SK-N-SH (cell line): ENCODE data around the gene CFAP68. TPM values are rescaled to one million over a fixed set of nuclear protein-coding genes. Genes with fewer than 3 reads are reported as not detected.
A peak's percentile ranks its signal among the peaks of the same experiment; 100 is the strongest.

ENCODE experiments used
- CTCF ChIA-PET: fragments of 300-600, 350-600 bp; formaldehyde crosslinking; extraction: SDS; loops from one replicate; lab custom pipeline; 2021; lab: Yijun Ruan, JAX
- POLR2A ChIA-PET: fragments of 350-600 bp; sonication (Branson Sonifier 250); formaldehyde crosslinking; extraction: SDS; loops from one replicate; lab custom pipeline; 2020; ENCODE audit warnings: antibody characterized with exemption, inconsistent platforms; lab: Yijun Ruan, JAX
- DNase-seq: peaks from one replicate; pipeline ENCODE4 v3.0.0; 2012
- H2AFZ ChIP-seq: fragments of 200-600 bp; sonication (generic); 2 replicates; pipeline ENCODE4 v1.8.1; 2016; ENCODE audit warnings: antibody characterized with exemption, mild to moderate bottlenecking, low read depth
- H3F3A ChIP-seq: fragments of 200-600 bp; sonication (generic); replicated peaks from 2 replicates; pipeline ENCODE3; 2016; ENCODE audit warnings: antibody characterized with exemption, mild to moderate bottlenecking; ENCODE audit not compliant: insufficient read depth
- H3K27ac ChIP-seq, 2 experiments: fragments of 200-500 bp in 1 of 2; fragments of 200-600 bp in 1 of 2; sonication (Bioruptor generic) in 1 of 2; sonication (generic), shearing (Covaris generic) in 1 of 2; 2 replicates each; pipeline versions ENCODE4 v1.5.1 to v1.6.1; 2014 to 2016; ENCODE audit warnings: low read depth in 2 of 2, inconsistent platforms in 1 of 2, low read length in 1 of 2, mild to moderate bottlenecking in 1 of 2, mixed read lengths in 1 of 2
- H3K27me3 ChIP-seq: fragments of 200-600 bp; sonication (generic), shearing (Covaris generic); 2 replicates; pipeline ENCODE4 v1.6.1; 2016; ENCODE audit warnings: mixed run types; ENCODE audit not compliant: insufficient read depth
- H3K36me3 ChIP-seq, 2 experiments: fragments of 200-500 bp in 1 of 2; fragments of 200-600 bp in 1 of 2; sonication (Bioruptor generic) in 1 of 2; sonication (generic) in 1 of 2; replicated peaks in 1 of 2; 2 replicates each; pipeline versions ENCODE3 to v1.5.1; 2014 to 2016; ENCODE audit warnings: low read length in 1 of 2, mild to moderate bottlenecking in 1 of 2; ENCODE audit not compliant: insufficient read depth in 2 of 2, control insufficient read depth in 1 of 2
- H3K4me1 ChIP-seq, 2 experiments: fragments of 200-500 bp in 1 of 2; fragments of 200-600 bp in 1 of 2; sonication (Bioruptor generic) in 1 of 2; sonication (generic), shearing (Covaris generic) in 1 of 2; 2 replicates each; pipeline versions ENCODE4 v1.5.1 to v1.6.1; 2014 to 2016; ENCODE audit warnings: low read depth in 1 of 2, low read length in 1 of 2, mixed run types in 1 of 2; ENCODE audit not compliant: insufficient read depth in 2 of 2, control insufficient read depth in 1 of 2
- H3K4me2 ChIP-seq: fragments of 200-600 bp; sonication (generic), shearing (Covaris generic); 2 replicates; pipeline ENCODE4 v1.6.1; 2017; ENCODE audit warnings: mixed run types
- H3K4me3 ChIP-seq, 2 experiments: fragments of 200-500 bp in 1 of 2; fragments of 200-600 bp in 1 of 2; sonication (Bioruptor generic) in 1 of 2; sonication (generic), shearing (Covaris generic) in 1 of 2; 2 replicates each; pipeline versions ENCODE4 v1.5.1 to v1.8.1; 2014 to 2016; ENCODE audit warnings: low read depth in 2 of 2, inconsistent platforms in 1 of 2, low read length in 1 of 2, mild to moderate bottlenecking in 1 of 2, mixed read lengths in 1 of 2, moderate library complexity in 1 of 2
- H3K79me2 ChIP-seq: fragments of 200-600 bp; sonication (generic); 2 replicates; pipeline ENCODE4 v1.8.1; 2017; ENCODE audit warnings: mild to moderate bottlenecking; ENCODE audit not compliant: insufficient read depth
- H3K9ac ChIP-seq: fragments of 200-600 bp; sonication (generic); 2 replicates; pipeline ENCODE4 v1.6.1; 2017; ENCODE audit warnings: mixed run types
- H3K9me2 ChIP-seq: fragments of 200-600 bp; sonication (generic); 2 replicates; pipeline ENCODE4 v1.6.1; 2017; ENCODE audit warnings: mixed run types
- H3K9me3 ChIP-seq: fragments of 200-600 bp; sonication (generic); 2 replicates; pipeline ENCODE4 v1.6.1; 2017; ENCODE audit warnings: mixed run types, mild to moderate bottlenecking, moderate library complexity
- H4K20me1 ChIP-seq: fragments of 200-600 bp; sonication (generic); 2 replicates; pipeline ENCODE4 v1.6.1; 2017; ENCODE audit warnings: mild to moderate bottlenecking, mixed run types; ENCODE audit not compliant: insufficient read depth
- CHD2 ChIP-seq: fragments of 150-350 bp; IDR thresholded peaks from 2 replicates; pipeline ENCODE4 v1.6.1; 2018; ENCODE audit warnings: low read length; ENCODE audit not compliant: partially characterized antibody
- CTCF ChIP-seq: fragments of 200-600 bp; sonication (generic); IDR thresholded peaks from 2 replicates; pipeline ENCODE4 v1.6.1; 2017; ENCODE audit warnings: antibody characterized with exemption, mild to moderate bottlenecking, moderate library complexity
- ELF1 ChIP-seq: IDR thresholded peaks from 2 replicates; pipeline ENCODE4 v1.4.0; 2012
- EP300 ChIP-seq, 2 experiments: IDR thresholded peaks; 2 replicates each; pipeline versions ENCODE4 v1.4.0 to v1.6.1; 2012; ENCODE audit warnings: borderline replicate concordance in 1 of 2, low read depth in 1 of 2, low read length in 1 of 2
- FOSL2 ChIP-seq: IDR thresholded peaks from 2 replicates; pipeline ENCODE4 v1.4.0; 2012; ENCODE audit warnings: low read depth, mild to moderate bottlenecking, moderate library complexity, borderline replicate concordance
- GABPA ChIP-seq: IDR thresholded peaks from 2 replicates; pipeline ENCODE4 v1.4.0; 2012; ENCODE audit warnings: low read depth, mild to moderate bottlenecking
- NFIC ChIP-seq: IDR thresholded peaks from 2 replicates; pipeline ENCODE4 v1.4.0; 2012; ENCODE audit warnings: borderline replicate concordance
- NRF1 ChIP-seq: IDR thresholded peaks from 2 replicates; pipeline ENCODE4 v1.6.1; 2012; ENCODE audit warnings: low read depth, mild to moderate bottlenecking, low read length
- POLR2AphosphoS5 ChIP-seq: IDR thresholded peaks from 2 replicates; pipeline ENCODE4 v1.6.1; 2012; ENCODE audit warnings: low read depth, low read length
- RAD21 ChIP-seq: IDR thresholded peaks from 2 replicates; pipeline ENCODE4 v1.6.1; 2012; ENCODE audit warnings: mild to moderate bottlenecking, low read length
- RCOR1 ChIP-seq: fragments of 150-350 bp; IDR thresholded peaks from 2 replicates; pipeline ENCODE4 v1.6.1; 2017; ENCODE audit warnings: antibody characterized with exemption, low read length
- REST ChIP-seq: IDR thresholded peaks from 2 replicates; pipeline ENCODE4 v1.6.1; 2012; ENCODE audit warnings: mild to moderate bottlenecking, low read depth, low read length, moderate library complexity
- USF2 ChIP-seq: fragments of 150-350 bp; IDR thresholded peaks from 2 replicates; pipeline ENCODE4 v1.6.1; 2017; ENCODE audit warnings: antibody characterized with exemption, low read length, low read depth, borderline replicate concordance
- WGBS: methylation state at CpG from one replicate; pipeline ENCODE4 v1.1.6; 2017; ENCODE audit warnings: low lambda C conversion rate; 5-methylcytosine and 5-hydroxymethylcytosine counted together
- polyA plus RNA-seq, 3 experiments: library from polyadenylated mRNA; depleted of rRNA; stranded (reverse); fragments of >200 nt; gene quantifications; 2 replicates each; pipeline ENCODE4 v1.2.3, GENCODE V29; 2012

The CFAP68 gene
- polyA plus RNA-seq, 1 of the 3 experiments (the other 2 are of a cell fraction), result 61.2 TPM

- Histone ChIP-seq H3K36me3 (peaks cover 0 to 3% of the 10 kb centered on the region in 2 experiments), H3K4me1 (no peaks in the 10 kb centered on the region), H4K20me1 (no peaks in the 10 kb centered on the region), H3K27me3 (no peaks in the 10 kb centered on the region), H3K9me3 (no peaks in the 10 kb centered on the region), H3K9me2 (no peaks in the 10 kb centered on the region), H3K4me3 (no peak overlapping the region), H3F3A (no peaks in the 10 kb centered on the region), H3K4me2 (no peak overlapping the region), H3K27ac (no peak overlapping the region), H3K9ac (no peak overlapping the region), H2AFZ (no peak overlapping the region), H3K79me2 (no peaks in the 10 kb centered on the region)
- WGBS, result 64% methylated on average over 2 of the region's 2 CpGs
- TF ChIP-seq NRF1 (no peak), GABPA (no peak), USF2 (no peak), REST (no peak), ELF1 (no peak), CTCF (no peak), CHD2 (no peak), POLR2AphosphoS5 (no peak)
- POLR2A ChIA-PET, result no interaction called here
- DNase-seq, result no peak
- CTCF ChIA-PET, result interaction anchor here (0.9 to 1.6 kb wide), 4 partner anchors 9 to 45 kb away, joined by 3 to 6 read pairs (median 4); partner anchors contain the start of gene CRYAB
These were observed 7.5 kb downstream of the CFAP68 start for GRCh38 chr11:111886844-111887243.

- DNase-seq, result no peak
- Histone ChIP-seq H3K9me3 (no peaks in the 10 kb centered on the region), H3K4me3 (no peak overlapping the region), H3F3A (peaks cover 13% of the 10 kb centered on the region), H3K27me3 (no peaks in the 10 kb centered on the region), H3K4me2 (no peak overlapping the region), H3K79me2 (no peaks in the 10 kb centered on the region), H3K9me2 (no peaks in the 10 kb centered on the region), H3K36me3 (no peaks in the 10 kb centered on the region), H3K4me1 (no peaks in the 10 kb centered on the region), H3K9ac (0 out of 2 replicates have a peak overlapping the region, but pooled peaks have one; percentile 25), H2AFZ (no peak overlapping the region), H4K20me1 (no peaks in the 10 kb centered on the region), H3K27ac (peak overlapping the region in 1 of 2 experiments; percentile 68; a peak in 2 of 4 replicates)
- ChIA-PET CTCF (no interaction called here), POLR2A (no interaction called here)
- TF ChIP-seq POLR2AphosphoS5, result no peak
- no peak for TF ChIP-seq EP300 (IDR thresholded peaks at IDR 0.05; ENCODE audit: borderline replicate concordance in 1 of 2, low read depth in 1 of 2, low read length in 1 of 2)
- TF ChIP-seq NFIC, result no peak
- TF ChIP-seq FOSL2, result no peak
- no peak for TF ChIP-seq RAD21
- TF ChIP-seq RCOR1, result no peak
- no peak for TF ChIP-seq USF2
- no peak for TF ChIP-seq GABPA
- 46% methylated on average over 2 of the region's 2 CpGs for WGBS
These were observed 26.1 kb downstream of the CFAP68 start for GRCh38 chr11:111905411-111905810.
